Mesenchymal stem cell (in vitro differentiated cells and primary cell): Measurements from ENCODE around the gene PIK3R6.
A peak's percentile ranks its signal among the peaks of the same experiment; 100 is the strongest.

Experiments
- DNase-seq: peaks from one replicate; pipeline ENCODE4 v3.0.0-alpha.2; 2013
- H2AFZ ChIP-seq: one replicate; pipeline ENCODE4 v1.6.1; 2013; ENCODE audit warnings: low read depth, mild to moderate bottlenecking, control low read depth, inconsistent platforms, low read length, moderate library complexity
- H2AK5ac ChIP-seq: 2 replicates; pipeline ENCODE4 v1.6.1; 2013; ENCODE audit warnings: low read length, moderate library complexity, mild to moderate bottlenecking, inconsistent platforms; ENCODE audit not compliant: severe bottlenecking
- H2BK120ac ChIP-seq: one replicate; pipeline ENCODE4 v1.6.1; 2013; ENCODE audit warnings: low read depth, mild to moderate bottlenecking, inconsistent platforms, low read length, moderate library complexity
- H2BK12ac ChIP-seq, 2 experiments: one replicate each; pipeline ENCODE4 v1.6.1; 2013; ENCODE audit warnings: inconsistent platforms in 2 of 2, low read length in 2 of 2, mild to moderate bottlenecking in 2 of 2, moderate library complexity in 2 of 2, control low read depth in 1 of 2
- H2BK15ac ChIP-seq: one replicate; pipeline ENCODE4 v1.6.1; 2013; ENCODE audit warnings: mild to moderate bottlenecking, low read depth, inconsistent platforms; ENCODE audit not compliant: poor library complexity, severe bottlenecking
- H2BK5ac ChIP-seq: 2 replicates; pipeline ENCODE4 v1.6.1; 2013; ENCODE audit warnings: low read depth, mild to moderate bottlenecking, low read length, control low read depth, inconsistent platforms; ENCODE audit not compliant: poor library complexity, severe bottlenecking
- H3K14ac ChIP-seq, 2 experiments: one replicate each; pipeline ENCODE4 v1.6.1; 2013; ENCODE audit warnings: inconsistent platforms in 2 of 2, low read length in 2 of 2, control low read depth in 1 of 2, mild to moderate bottlenecking in 1 of 2, moderate library complexity in 1 of 2
- H3K18ac ChIP-seq, 2 experiments: one replicate each; pipeline ENCODE4 v1.6.1; 2013; ENCODE audit warnings: inconsistent platforms in 2 of 2, low read length in 2 of 2, control low read depth in 1 of 2, low read depth in 1 of 2, mild to moderate bottlenecking in 1 of 2
- H3K23ac ChIP-seq, 2 experiments: one replicate each; pipeline ENCODE4 v1.6.1; 2013; ENCODE audit warnings: inconsistent platforms in 2 of 2, low read length in 2 of 2, mild to moderate bottlenecking in 2 of 2, moderate library complexity in 2 of 2, control low read depth in 1 of 2
- H3K27ac ChIP-seq: 2 replicates; pipeline ENCODE4 v1.5.1; 2013; ENCODE audit warnings: mild to moderate bottlenecking, moderate library complexity, low read length, control low read depth, inconsistent platforms; ENCODE audit not compliant: poor library complexity, severe bottlenecking
- H3K27me3 ChIP-seq, 2 experiments: 2 replicates each; pipeline versions ENCODE4 v1.6.1 to v1.7.0; 2013; ENCODE audit warnings: low read length in 2 of 2, mild to moderate bottlenecking in 2 of 2, moderate library complexity in 2 of 2, control low read depth in 1 of 2, inconsistent platforms in 1 of 2; ENCODE audit not compliant: control insufficient read depth in 1 of 2, insufficient read depth in 1 of 2
- H3K36me3 ChIP-seq, 2 experiments: 2 replicates each; pipeline versions ENCODE4 v1.6.1 to v1.7.0; 2013; ENCODE audit warnings: low read length in 2 of 2, control low read depth in 1 of 2, inconsistent platforms in 1 of 2, low read depth in 1 of 2, mild to moderate bottlenecking in 1 of 2; ENCODE audit not compliant: insufficient read depth in 2 of 2, control insufficient read depth in 1 of 2
- H3K4ac ChIP-seq, 2 experiments: one replicate each; pipeline ENCODE4 v1.6.1; 2013; ENCODE audit warnings: inconsistent platforms in 2 of 2, low read length in 2 of 2, mild to moderate bottlenecking in 2 of 2, moderate library complexity in 2 of 2, control low read depth in 1 of 2, low read depth in 1 of 2
- H3K4me1 ChIP-seq: 2 replicates; pipeline ENCODE4 v1.6.1; 2013; ENCODE audit warnings: low read depth, low read length, control low read depth; ENCODE audit not compliant: control insufficient read depth, insufficient read depth
- H3K4me2 ChIP-seq: 2 replicates; pipeline ENCODE4 v1.6.1; 2013; ENCODE audit warnings: low read length, mild to moderate bottlenecking, inconsistent platforms; ENCODE audit not compliant: poor library complexity, severe bottlenecking
- H3K4me3 ChIP-seq, 2 experiments: 2 replicates each; pipeline versions ENCODE4 v1.5.1 to v1.7.0; 2013; ENCODE audit warnings: low read length in 2 of 2, mild to moderate bottlenecking in 2 of 2, control low read depth in 1 of 2, low read depth in 1 of 2; ENCODE audit not compliant: insufficient read depth in 1 of 2
- H3K79me1 ChIP-seq: replicated peaks from 2 replicates; pipeline ENCODE4 v1.6.1; 2013; ENCODE audit warnings: mild to moderate bottlenecking, control low read depth, low read length, inconsistent platforms; ENCODE audit not compliant: poor library complexity, severe bottlenecking
- H3K9ac ChIP-seq: 2 replicates; pipeline ENCODE4 v1.7.0; 2013; ENCODE audit warnings: mild to moderate bottlenecking, low read length, moderate library complexity
- H3K9me3 ChIP-seq: 2 replicates; pipeline ENCODE4 v1.7.0; 2013; ENCODE audit warnings: mild to moderate bottlenecking, low read length; ENCODE audit not compliant: control insufficient read depth
- H4K8ac ChIP-seq: one replicate; pipeline ENCODE4 v1.6.1; 2013; ENCODE audit warnings: inconsistent platforms, mild to moderate bottlenecking, low read length, moderate library complexity
- H4K91ac ChIP-seq: one replicate; pipeline ENCODE4 v1.6.1; 2013; ENCODE audit warnings: mild to moderate bottlenecking, low read length, inconsistent platforms
- WGBS: methylation state at CpG from one replicate; pipeline ENCODE4 v1.1.7; 2013; ENCODE audit warnings: mixed read lengths; 5-methylcytosine and 5-hydroxymethylcytosine counted together

The PIK3R6 gene

DNA sequence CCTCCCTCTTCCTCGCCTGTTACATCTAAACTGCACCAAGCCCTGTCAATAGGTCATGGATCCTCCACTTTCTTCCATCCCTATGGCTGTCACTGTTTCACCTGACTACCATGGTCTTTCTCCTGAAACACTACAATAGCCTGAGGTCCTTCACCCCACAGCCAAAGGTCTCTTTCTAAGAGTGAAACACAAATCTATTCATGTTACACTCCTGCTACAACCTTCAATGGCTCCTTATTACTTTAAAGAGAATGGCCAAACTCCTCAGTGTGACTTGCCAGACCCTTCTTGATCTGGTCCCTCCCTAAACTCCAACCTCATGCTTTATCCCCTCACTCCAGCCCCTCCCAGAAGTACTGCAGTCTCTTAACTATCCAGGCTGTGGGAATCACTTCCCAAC, 618 bp upstream of the PIK3R6 start:
- no peak for DNase-seq
- Histone ChIP-seq H3K4me2 (no peak overlapping the region), H2BK15ac (no peak overlapping the region), H3K14ac (no peak overlapping the region), H2BK12ac (no peak overlapping the region), H4K8ac (no peak overlapping the region), H3K79me1 (no peaks in the 10 kb centered on the region), H3K4me1 (peaks cover 16% of the 10 kb centered on the region), H2BK5ac (no peak overlapping the region), H3K27me3 (peaks cover 0 to 60% of the 10 kb centered on the region in 2 experiments), H3K18ac (no peak overlapping the region), H3K23ac (no peak overlapping the region), H3K4ac (no peak overlapping the region), H4K91ac (no peak overlapping the region), H3K27ac (no peak overlapping the region), H3K36me3 (no peaks in the 10 kb centered on the region), H2BK120ac (no peak overlapping the region), H3K9ac (no peak overlapping the region), H2AFZ (no peak overlapping the region), H3K9me3 (peaks cover 4% of the 10 kb centered on the region), H3K4me3 (no peak overlapping the region), H2AK5ac (no peak overlapping the region)
- 87% methylated on average over 1 of the region's 1 CpG for WGBS

DNA sequence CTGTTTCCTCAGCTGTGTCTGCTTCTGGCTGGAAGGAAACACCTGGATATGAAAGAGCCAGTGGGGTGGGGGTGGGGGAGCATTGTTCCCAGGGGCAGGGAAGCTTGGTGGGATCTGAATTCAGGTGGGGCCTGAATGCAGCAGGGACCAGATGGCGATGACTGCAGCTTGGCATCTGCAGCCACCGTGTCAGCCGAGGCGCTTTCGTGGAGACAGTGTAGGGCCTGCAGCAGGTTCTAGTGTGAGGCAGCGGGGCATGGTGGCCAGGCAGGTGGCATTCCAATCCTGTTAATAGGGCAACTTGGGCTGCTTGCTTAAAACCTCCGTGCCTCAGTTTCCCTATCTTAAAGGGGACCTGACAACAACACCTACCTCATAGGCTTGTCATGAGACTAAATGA, 1.7 kb downstream of the PIK3R6 start:
- no peak overlapping the region for H2AFZ ChIP-seq
- no peak for DNase-seq
- H2BK12ac ChIP-seq, result no peak overlapping the region
- H3K27me3 ChIP-seq, result peaks cover 0 to 59% of the 10 kb centered on the region in 2 experiments
- H2BK15ac ChIP-seq, result no peak overlapping the region
- no peak overlapping the region for H3K4me3 ChIP-seq
- no peak overlapping the region for H4K8ac ChIP-seq
- H3K23ac ChIP-seq, result no peak overlapping the region
- H3K79me1 ChIP-seq, result no peaks in the 10 kb centered on the region
- no peaks in the 10 kb centered on the region for H3K36me3 ChIP-seq
- H3K27ac ChIP-seq, result no peak overlapping the region
- no peak overlapping the region for H2AK5ac ChIP-seq
- WGBS, result 87% methylated on average over 6 of the region's 7 CpGs
- H3K9ac ChIP-seq, result no peak overlapping the region
- H3K14ac ChIP-seq, result no peak overlapping the region
- H3K9me3 ChIP-seq, result no peaks in the 10 kb centered on the region
- no peak overlapping the region for H3K4me2 ChIP-seq
- H3K4me1 ChIP-seq, result peaks cover 11% of the 10 kb centered on the region
- H3K18ac ChIP-seq, result no peak overlapping the region
- no peak overlapping the region for H4K91ac ChIP-seq
- no peak overlapping the region for H3K4ac ChIP-seq
- no peak overlapping the region for H2BK120ac ChIP-seq
- no peak overlapping the region for H2BK5ac ChIP-seq

DNA sequence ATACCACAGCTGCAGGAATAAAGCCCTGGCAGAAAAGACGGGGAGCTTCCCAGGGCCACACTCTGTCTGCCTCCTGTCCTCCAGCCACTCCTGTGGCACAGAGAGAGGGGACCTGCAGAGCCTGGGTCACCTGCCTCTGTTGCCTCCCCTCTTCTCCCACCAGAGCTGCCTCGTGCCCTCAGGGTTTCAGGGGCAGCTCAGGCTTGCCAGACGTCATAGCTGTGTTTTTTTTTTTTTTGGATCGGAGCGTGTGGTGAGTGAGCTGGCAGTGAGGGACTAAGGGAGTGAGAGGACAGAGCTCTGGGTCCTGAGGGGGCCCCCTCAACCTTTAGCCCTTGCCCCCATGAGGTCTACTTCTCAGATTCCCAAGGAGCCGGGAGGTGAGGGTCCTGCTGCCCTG, 2.1 kb downstream of the PIK3R6 start:
- H3K4me2 ChIP-seq, result no peak overlapping the region
- no peaks in the 10 kb centered on the region for H3K79me1 ChIP-seq
- DNase-seq, result no peak
- H3K18ac ChIP-seq, result no peak overlapping the region
- H3K27ac ChIP-seq, result no peak overlapping the region
- no peak overlapping the region for H4K8ac ChIP-seq
- peaks cover 0 to 59% of the 10 kb centered on the region in 2 experiments for H3K27me3 ChIP-seq
- H3K9me3 ChIP-seq, result no peaks in the 10 kb centered on the region
- WGBS, result 52% methylated on average over 4 of the region's 6 CpGs
- no peaks in the 10 kb centered on the region for H3K36me3 ChIP-seq
- H3K23ac ChIP-seq, result no peak overlapping the region
- H2BK5ac ChIP-seq, result no peak overlapping the region
- H4K91ac ChIP-seq, result no peak overlapping the region
- H2BK120ac ChIP-seq, result no peak overlapping the region
- no peak overlapping the region for H3K4ac ChIP-seq
- H3K4me3 ChIP-seq, result peak overlapping the region in 1 of 2 experiments; percentile 17
- H2BK15ac ChIP-seq, result no peak overlapping the region
- no peak overlapping the region for H2BK12ac ChIP-seq
- peaks cover 11% of the 10 kb centered on the region for H3K4me1 ChIP-seq
- H3K9ac ChIP-seq, result no peak overlapping the region
- H2AFZ ChIP-seq, result no peak overlapping the region
- H2AK5ac ChIP-seq, result no peak overlapping the region
- no peak overlapping the region for H3K14ac ChIP-seq

DNA sequence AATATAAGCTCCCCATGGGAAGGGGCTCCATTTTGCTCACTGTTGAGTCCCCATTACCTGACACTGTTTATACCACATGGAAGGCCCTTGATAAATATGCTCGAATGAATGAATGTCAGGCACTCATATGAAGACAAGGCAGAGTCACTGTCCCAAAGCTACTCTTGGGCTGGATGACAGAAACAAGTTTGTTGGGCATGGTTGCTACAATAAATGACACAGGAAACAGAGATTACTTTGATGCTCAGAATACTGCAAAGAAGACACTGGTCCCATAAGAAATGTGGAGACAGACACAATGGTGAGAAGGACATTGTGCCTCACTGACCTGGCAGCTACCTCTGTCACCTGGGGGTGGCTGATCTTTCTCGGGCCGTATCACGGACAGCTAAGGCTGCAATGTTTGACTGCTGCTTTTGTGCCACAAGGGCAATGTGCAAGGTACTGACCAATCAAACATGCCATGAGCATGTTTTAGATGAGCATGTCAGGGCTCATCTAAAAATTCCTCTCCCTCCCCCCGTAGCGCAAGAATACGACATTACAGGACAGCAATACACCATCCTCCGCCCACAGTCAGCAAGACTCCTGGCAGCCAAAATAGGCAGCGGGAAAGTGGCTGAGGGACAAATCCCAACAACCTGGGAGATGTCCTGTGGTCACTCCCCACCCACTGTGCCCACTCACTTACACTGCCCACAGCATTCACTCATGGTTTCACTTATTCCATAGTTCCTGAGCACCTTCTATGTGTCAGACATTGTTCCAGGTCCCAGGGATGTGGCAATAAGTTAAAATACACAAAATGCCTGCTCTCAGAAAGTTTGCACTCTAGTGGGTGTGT, 5.0 kb downstream of the PIK3R6 start:
- Histone ChIP-seq H2AFZ (no peak overlapping the region), H3K23ac (no peak overlapping the region), H3K4me3 (no peak overlapping the region), H3K4me2 (no peak overlapping the region), H3K27me3 (peaks cover 0 to 31% of the 10 kb centered on the region in 2 experiments), H3K4ac (no peak overlapping the region), H2BK5ac (no peak overlapping the region), H3K9ac (no peak overlapping the region), H3K36me3 (no peaks in the 10 kb centered on the region), H2AK5ac (no peak overlapping the region), H2BK15ac (no peak overlapping the region), H2BK120ac (no peak overlapping the region), H3K14ac (no peak overlapping the region), H3K4me1 (peaks cover 23% of the 10 kb centered on the region), H4K8ac (no peak overlapping the region), H4K91ac (no peak overlapping the region), H3K9me3 (no peaks in the 10 kb centered on the region), H3K27ac (no peak overlapping the region), H2BK12ac (no peak overlapping the region), H3K79me1 (no peaks in the 10 kb centered on the region), H3K18ac (no peak overlapping the region)
- 88% methylated on average over 9 of the region's 9 CpGs for whole genome bisulfite sequencing
- DNase-seq, result no peak
